B cell (primary cell): ENCODE data around the gene PKNOX2.

Experiments used
- CTCF ChIP-seq: fragments of 200-600 bp; IDR thresholded peaks from one replicate; pipeline ENCODE4 v1.8.0; 2022; ENCODE audit warnings: antibody characterized with exemption, mild to moderate bottlenecking
- EZH2 ChIP-seq: IDR thresholded peaks from 2 replicates; pipeline ENCODE4 v1.6.1; 2012; ENCODE audit warnings: borderline replicate concordance, low read depth, mild to moderate bottlenecking, moderate library complexity, low read length; ENCODE audit not compliant: insufficient read depth, poor library complexity, severe bottlenecking

- TF ChIP-seq CTCF (no peak), EZH2 (no peak)
Observed at GRCh38 chr11:125413226-125413625, 248.7 kb downstream of the PKNOX2 start.
